Activated CD8-positive, alpha-beta T cell treated with anti-CD3 and anti-CD28 coated beads for 36 hours (primary cell): ENCODE measurements around the gene STK25. TPM values are rescaled to one million over a fixed set of nuclear protein-coding genes. Genes with fewer than 3 reads are reported as not detected.

Source experiments
- ATAC-seq: fragments of 200-7000 bp; cut with Tn5 transposase; one replicate; pipeline ENCODE4 v1.10.0; 2021; ENCODE audit warnings: mild to moderate bottlenecking, moderate library complexity
- CTCF ChIA-PET: fragments of 350-600 bp; sonication (Branson Sonifier 250); formaldehyde crosslinking; loops from one replicate; lab custom pipeline; 2021; ENCODE audit warnings: antibody characterized with exemption; lab: Charles Lee
- POLR2A ChIA-PET: fragments of 350-600 bp; sonication (Branson Sonifier 250); formaldehyde crosslinking; loops from one replicate; lab custom pipeline; 2021; ENCODE audit warnings: antibody characterized with exemption; lab: Charles Lee
- DNase-seq: peaks from one replicate; pipeline ENCODE4 v3.0.0-alpha.2; 2020
- H3K27ac Mint-ChIP-seq: one replicate; pipeline ENCODE4 v1.8.0; 2021; ENCODE audit warnings: mild to moderate bottlenecking, mixed read lengths
- H3K27me3 Mint-ChIP-seq: one replicate; pipeline ENCODE4 v1.8.0; 2021; ENCODE audit warnings: mixed read lengths
- H3K36me3 Mint-ChIP-seq: one replicate; pipeline ENCODE4 v1.8.0; 2021; ENCODE audit warnings: low read depth, mixed read lengths
- H3K4me1 Mint-ChIP-seq: one replicate; pipeline ENCODE4 v1.8.0; 2021; ENCODE audit warnings: low read depth, mixed read lengths
- H3K4me3 Mint-ChIP-seq: one replicate; pipeline ENCODE4 v1.8.0; 2021; ENCODE audit warnings: mild to moderate bottlenecking, moderate library complexity, mixed read lengths
- H3K9me3 Mint-ChIP-seq: one replicate; pipeline ENCODE4 v1.8.0; 2021; ENCODE audit warnings: mixed read lengths
- CTCF ChIP-seq: fragments of 200-600 bp; IDR thresholded peaks from one replicate; pipeline ENCODE4 v1.8.0; 2022; ENCODE audit warnings: antibody characterized with exemption, mild to moderate bottlenecking
- intact Hi-C: fragments of 100-400 bp; cut with micrococcal nuclease; formaldehyde crosslinking; loops from one replicate; pipeline ENCODE4 v1.10.0; 2022
- total RNA-seq, 2 experiments: library from RNA; stranded (reverse); gene quantifications; one replicate each; pipeline ENCODE4 v1.2.3, GENCODE V29; 2021

STK25 gene
- total RNA-seq, 2 experiments from 2014 or later = 103 to 104 TPM

DNA sequence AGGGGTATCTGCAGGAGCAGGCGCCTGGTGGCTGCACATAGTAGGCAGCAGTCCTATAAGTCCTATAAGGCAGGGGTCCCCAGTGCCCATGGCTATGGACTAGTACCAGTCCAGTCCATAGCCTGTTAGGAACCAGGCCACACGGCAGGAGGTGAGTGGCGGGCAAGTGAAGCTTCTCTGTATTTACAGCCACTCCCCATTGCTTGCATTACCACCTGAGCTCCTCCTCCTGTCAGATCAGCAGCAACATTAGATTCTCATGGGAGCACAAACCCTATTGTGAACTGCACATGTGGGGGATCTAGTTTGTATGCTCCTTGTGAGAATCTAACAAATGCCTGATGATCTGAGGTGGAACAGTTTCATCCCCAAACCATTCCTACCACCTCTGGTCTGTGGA lies 33.1 kb downstream of the STK25 start:
- Mint-ChIP-seq H3K9me3 (no peaks in the 10 kb centered on the region), H3K27ac (no peak overlapping the region), H3K4me3 (no peak overlapping the region), H3K4me1 (no peaks in the 10 kb centered on the region), H3K36me3 (no peaks in the 10 kb centered on the region), H3K27me3 (peaks cover 7% of the 10 kb centered on the region)
- ATAC-seq = no peak
- DNase-seq = no peak
- intact Hi-C loops = no loop called here
- no peak for TF ChIP-seq CTCF
- ChIA-PET CTCF (no interaction called here), POLR2A (no interaction called here)

- no peak for TF ChIP-seq CTCF
- Mint-ChIP-seq H3K27me3 (peaks cover 7% of the 10 kb centered on the region), H3K4me1 (no peaks in the 10 kb centered on the region), H3K27ac (no peak overlapping the region), H3K4me3 (no peak overlapping the region), H3K36me3 (no peaks in the 10 kb centered on the region), H3K9me3 (no peaks in the 10 kb centered on the region)
- DNase-seq = no peak
- CTCF ChIA-PET = no interaction called here
- intact Hi-C loops = no loop called here
- no peak for ATAC-seq
- POLR2A ChIA-PET = no interaction called here
Observed at GRCh38 chr2:241473399-241473798, 35.0 kb downstream of the STK25 start.

DNA sequence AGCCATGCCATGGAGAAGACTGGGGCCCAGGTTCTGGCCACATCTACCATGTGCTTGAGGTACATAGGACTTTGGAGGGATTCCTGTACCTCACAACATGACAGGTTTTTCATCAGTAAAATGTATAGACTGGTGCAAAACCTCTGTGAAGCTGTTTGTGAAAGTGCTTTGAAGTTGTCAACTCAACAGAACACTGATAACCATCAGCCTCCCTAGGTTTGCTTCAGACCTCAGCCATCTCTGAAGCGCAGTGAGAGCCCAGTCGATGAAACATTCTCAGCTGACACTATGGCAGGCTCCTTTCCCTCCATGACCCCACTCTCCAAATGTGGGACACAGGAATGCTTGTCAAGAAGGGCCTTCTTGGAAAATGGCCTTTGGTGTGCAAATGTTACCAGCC lies 38.6 kb downstream of the STK25 start:
- CTCF ChIA-PET = no interaction called here
- POLR2A ChIA-PET = no interaction called here
- DNase-seq (no peak), ATAC-seq (no peak)
- Mint-ChIP-seq H3K4me3 (no peak overlapping the region), H3K36me3 (no peaks in the 10 kb centered on the region), H3K27me3 (peaks cover 7% of the 10 kb centered on the region), H3K9me3 (no peaks in the 10 kb centered on the region), H3K27ac (no peak overlapping the region), H3K4me1 (no peaks in the 10 kb centered on the region)
- TF ChIP-seq CTCF = no peak
- intact Hi-C loops = no loop called here

- Mint-ChIP-seq H3K4me1 (no peaks in the 10 kb centered on the region), H3K36me3 (no peaks in the 10 kb centered on the region), H3K27ac (no peak overlapping the region), H3K9me3 (no peaks in the 10 kb centered on the region), H3K4me3 (no peak overlapping the region), H3K27me3 (peaks cover 6% of the 10 kb centered on the region)
- POLR2A ChIA-PET = no interaction called here
- TF ChIP-seq CTCF = no peak
- no peak for ATAC-seq
- no peak for DNase-seq
- intact Hi-C loops = no loop called here
- CTCF ChIA-PET = no interaction called here
Observed at GRCh38 chr2:241468476-241468781, 40.0 kb downstream of the STK25 start.

DNA sequence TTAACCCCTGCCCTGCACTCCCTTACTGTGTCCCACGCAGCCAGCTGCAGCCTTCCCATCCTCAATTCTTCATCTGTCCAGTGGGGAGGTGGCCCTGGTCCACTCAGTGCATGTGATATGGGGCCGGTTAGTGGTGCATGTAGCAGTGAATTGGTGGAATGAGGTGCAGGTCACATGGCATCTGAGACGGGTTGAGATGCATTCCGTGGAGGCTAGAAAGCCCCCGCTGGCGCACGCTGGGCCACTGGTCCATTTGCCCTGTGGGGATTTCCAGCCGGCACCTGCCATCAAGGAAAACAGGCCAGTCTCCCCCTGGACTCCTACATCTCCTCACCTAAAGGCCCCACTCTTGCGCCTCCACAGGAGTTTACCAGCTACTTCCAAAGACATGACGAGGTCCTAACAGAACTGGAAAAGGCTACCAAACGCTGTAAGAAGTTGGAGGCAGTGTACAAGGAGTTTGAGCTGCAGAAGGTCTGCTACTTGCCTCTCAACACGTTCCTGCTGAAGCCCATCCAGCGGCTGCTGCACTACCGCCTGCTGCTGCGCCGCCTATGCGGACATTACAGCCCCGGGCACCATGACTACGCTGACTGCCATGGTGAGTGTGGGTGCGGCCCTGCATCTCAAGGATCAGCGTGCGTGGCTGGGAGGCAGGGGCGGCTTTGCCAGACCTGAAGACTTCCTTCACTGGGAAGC lies 40.5 kb downstream of the STK25 start:
- Mint-ChIP-seq H3K9me3 (no peaks in the 10 kb centered on the region), H3K27ac (no peak overlapping the region), H3K4me1 (no peaks in the 10 kb centered on the region), H3K36me3 (no peaks in the 10 kb centered on the region), H3K4me3 (no peak overlapping the region), H3K27me3 (peaks cover 6% of the 10 kb centered on the region)
- TF ChIP-seq CTCF = no peak
- intact Hi-C loops = no loop called here
- DNase-seq (no peak), ATAC-seq (no peak)
- POLR2A ChIA-PET = no interaction called here
- CTCF ChIA-PET = no interaction called here
